ENCODE data around the gene GPX2.

Gene GPX2

GRCh38 chr14:64937171-64937820, 5.2 kb downstream of the GPX2 start:
- no peak overlapping the region for H3K4me3 ChIP-seq (replicated peaks; ENCODE audit: low read depth, low read length)
- no peak for DNase-seq (ENCODE audit: extremely low read depth, low read depth)
- TF ChIP-seq CTCF (IDR thresholded peaks at IDR 0.05; ENCODE audit: low read depth, low read length, missing control alignments), result no peak

GRCh38 chr14:64935508-64935907, 7.0 kb downstream of the GPX2 start:
- H3K4me3 ChIP-seq (replicated peaks; ENCODE audit: low read depth, low read length), result no peak overlapping the region
- TF ChIP-seq CTCF (IDR thresholded peaks at IDR 0.05; ENCODE audit: low read depth, low read length, missing control alignments), result no peak
- DNase-seq (ENCODE audit: extremely low read depth, low read depth), result no peak

- no peak overlapping the region for H3K4me3 ChIP-seq (replicated peaks; ENCODE audit: low read depth, low read length)
- TF ChIP-seq CTCF (IDR thresholded peaks at IDR 0.05; ENCODE audit: low read depth, low read length, missing control alignments), result no peak
- no peak for DNase-seq (ENCODE audit: extremely low read depth, low read depth)
These were observed 8.1 kb downstream of the GPX2 start for GRCh38 chr14:64934338-64934929.

- TF ChIP-seq CTCF (IDR thresholded peaks at IDR 0.05; ENCODE audit: low read depth, low read length, missing control alignments), result no peak
- no peak for DNase-seq (ENCODE audit: extremely low read depth, low read depth)
- no peak overlapping the region for H3K4me3 ChIP-seq (replicated peaks; ENCODE audit: low read depth, low read length)
These were observed 10.3 kb downstream of the GPX2 start for GRCh38 chr14:64932231-64932630.

GRCh38 chr14:64931123-64931522, 11.4 kb downstream of the GPX2 start:
- TF ChIP-seq CTCF (IDR thresholded peaks at IDR 0.05; ENCODE audit: low read depth, low read length, missing control alignments), result no peak
- no peak for DNase-seq (ENCODE audit: extremely low read depth, low read depth)
- H3K4me3 ChIP-seq (replicated peaks; ENCODE audit: low read depth, low read length), result no peak overlapping the region

- no peak for DNase-seq (ENCODE audit: extremely low read depth, low read depth)
- no peak for TF ChIP-seq CTCF (IDR thresholded peaks at IDR 0.05; ENCODE audit: low read depth, low read length, missing control alignments)
- H3K4me3 ChIP-seq (replicated peaks; ENCODE audit: low read depth, low read length), result no peak overlapping the region
These were observed 12.3 kb downstream of the GPX2 start for GRCh38 chr14:64930085-64930843.
